GM23338 (cell line): Measurements from ENCODE around the gene SNAI1.

ENCODE experiments used
- CREB1 ChIP-seq: fragments of 250-450 bp; sonication (Bioruptor Pico); IDR thresholded peaks from 2 replicates; pipeline ENCODE4 v1.5.0; 2020; ENCODE audit warnings: low read depth, mild to moderate bottlenecking, moderate library complexity
- EZH2 ChIP-seq: fragments of 200-600 bp; sonication (generic); IDR thresholded peaks from one replicate; pipeline ENCODE4 v1.8.0; 2017; ENCODE audit warnings: antibody characterized with exemption, mild to moderate bottlenecking, low read depth; ENCODE audit not compliant: unreplicated experiment
- EZH2phosphoT487 ChIP-seq: fragments of 200-600 bp; sonication (generic); IDR thresholded peaks from one replicate; pipeline ENCODE4 v1.8.1; 2018; ENCODE audit warnings: antibody characterized with exemption; ENCODE audit not compliant: unreplicated experiment
- POLR2AphosphoS5 ChIP-seq: IDR thresholded peaks from 2 replicates; pipeline ENCODE4 v1.6.1; 2016; ENCODE audit warnings: antibody characterized with exemption, low read depth
- STAT1 ChIP-seq: IDR thresholded peaks from one replicate; pipeline ENCODE4 v1.6.1; 2016; ENCODE audit warnings: antibody characterized with exemption; ENCODE audit not compliant: unreplicated experiment
- TF ChIP-seq, protein P1 (sequence below), 2 experiments: fragments of 200-600 bp in 1 of 2; sonication (generic) in 1 of 2; conservative IDR thresholded peaks; 2 replicates each; pipeline versions ENCODE4 v1.5.1 to v1.6.1; 2016 to 2017; ENCODE audit warnings: antibody characterized with exemption in 2 of 2, low read depth in 2 of 2, mild to moderate bottlenecking in 2 of 2, moderate library complexity in 1 of 2
- TF ChIP-seq, protein P2 (sequence below): IDR thresholded peaks from one replicate; pipeline ENCODE4 v1.6.1; 2018; ENCODE audit warnings: antibody characterized with exemption; ENCODE audit not compliant: unreplicated experiment
- TF ChIP-seq, protein P3 (sequence below): IDR thresholded peaks from 2 replicates; pipeline ENCODE4 v1.6.1; 2016; ENCODE audit warnings: antibody characterized with exemption

DNA sequence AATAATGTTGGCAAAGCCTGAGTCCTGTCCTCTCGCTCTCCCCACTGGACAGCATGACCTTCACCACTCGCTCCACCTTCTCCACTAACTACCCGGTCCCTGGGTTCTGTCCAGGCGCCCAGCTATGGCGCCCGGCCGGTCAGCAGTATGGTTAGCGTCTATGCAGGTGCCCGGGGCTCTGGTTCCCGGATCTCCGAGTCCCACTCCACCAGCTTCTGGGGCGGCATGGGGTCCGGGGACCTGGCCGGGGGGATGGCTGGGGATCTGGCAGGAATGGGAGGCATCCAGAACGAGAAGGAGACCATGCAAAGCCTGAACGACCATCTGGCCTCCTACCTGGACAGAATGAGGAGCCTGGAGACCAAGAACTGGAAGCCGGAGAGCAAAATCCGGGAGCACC lies 26.1 kb upstream of the SNAI1 start:
- TF ChIP-seq, protein P1, sequence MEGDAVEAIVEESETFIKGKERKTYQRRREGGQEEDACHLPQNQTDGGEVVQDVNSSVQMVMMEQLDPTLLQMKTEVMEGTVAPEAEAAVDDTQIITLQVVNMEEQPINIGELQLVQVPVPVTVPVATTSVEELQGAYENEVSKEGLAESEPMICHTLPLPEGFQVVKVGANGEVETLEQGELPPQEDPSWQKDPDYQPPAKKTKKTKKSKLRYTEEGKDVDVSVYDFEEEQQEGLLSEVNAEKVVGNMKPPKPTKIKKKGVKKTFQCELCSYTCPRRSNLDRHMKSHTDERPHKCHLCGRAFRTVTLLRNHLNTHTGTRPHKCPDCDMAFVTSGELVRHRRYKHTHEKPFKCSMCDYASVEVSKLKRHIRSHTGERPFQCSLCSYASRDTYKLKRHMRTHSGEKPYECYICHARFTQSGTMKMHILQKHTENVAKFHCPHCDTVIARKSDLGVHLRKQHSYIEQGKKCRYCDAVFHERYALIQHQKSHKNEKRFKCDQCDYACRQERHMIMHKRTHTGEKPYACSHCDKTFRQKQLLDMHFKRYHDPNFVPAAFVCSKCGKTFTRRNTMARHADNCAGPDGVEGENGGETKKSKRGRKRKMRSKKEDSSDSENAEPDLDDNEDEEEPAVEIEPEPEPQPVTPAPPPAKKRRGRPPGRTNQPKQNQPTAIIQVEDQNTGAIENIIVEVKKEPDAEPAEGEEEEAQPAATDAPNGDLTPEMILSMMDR (conservative IDR thresholded peaks at IDR 0.05; ENCODE audit: low read depth in 2 of 2) = no peak
- TF ChIP-seq POLR2AphosphoS5 (no peak), EZH2 (no peak), CREB1 (CRISPR knock-in tag) (no peak), EZH2phosphoT487 (no peak), STAT1 (no peak)
- TF ChIP-seq, protein P2, sequence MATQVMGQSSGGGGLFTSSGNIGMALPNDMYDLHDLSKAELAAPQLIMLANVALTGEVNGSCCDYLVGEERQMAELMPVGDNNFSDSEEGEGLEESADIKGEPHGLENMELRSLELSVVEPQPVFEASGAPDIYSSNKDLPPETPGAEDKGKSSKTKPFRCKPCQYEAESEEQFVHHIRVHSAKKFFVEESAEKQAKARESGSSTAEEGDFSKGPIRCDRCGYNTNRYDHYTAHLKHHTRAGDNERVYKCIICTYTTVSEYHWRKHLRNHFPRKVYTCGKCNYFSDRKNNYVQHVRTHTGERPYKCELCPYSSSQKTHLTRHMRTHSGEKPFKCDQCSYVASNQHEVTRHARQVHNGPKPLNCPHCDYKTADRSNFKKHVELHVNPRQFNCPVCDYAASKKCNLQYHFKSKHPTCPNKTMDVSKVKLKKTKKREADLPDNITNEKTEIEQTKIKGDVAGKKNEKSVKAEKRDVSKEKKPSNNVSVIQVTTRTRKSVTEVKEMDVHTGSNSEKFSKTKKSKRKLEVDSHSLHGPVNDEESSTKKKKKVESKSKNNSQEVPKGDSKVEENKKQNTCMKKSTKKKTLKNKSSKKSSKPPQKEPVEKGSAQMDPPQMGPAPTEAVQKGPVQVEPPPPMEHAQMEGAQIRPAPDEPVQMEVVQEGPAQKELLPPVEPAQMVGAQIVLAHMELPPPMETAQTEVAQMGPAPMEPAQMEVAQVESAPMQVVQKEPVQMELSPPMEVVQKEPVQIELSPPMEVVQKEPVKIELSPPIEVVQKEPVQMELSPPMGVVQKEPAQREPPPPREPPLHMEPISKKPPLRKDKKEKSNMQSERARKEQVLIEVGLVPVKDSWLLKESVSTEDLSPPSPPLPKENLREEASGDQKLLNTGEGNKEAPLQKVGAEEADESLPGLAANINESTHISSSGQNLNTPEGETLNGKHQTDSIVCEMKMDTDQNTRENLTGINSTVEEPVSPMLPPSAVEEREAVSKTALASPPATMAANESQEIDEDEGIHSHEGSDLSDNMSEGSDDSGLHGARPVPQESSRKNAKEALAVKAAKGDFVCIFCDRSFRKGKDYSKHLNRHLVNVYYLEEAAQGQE = no peak
- TF ChIP-seq, protein P3, sequence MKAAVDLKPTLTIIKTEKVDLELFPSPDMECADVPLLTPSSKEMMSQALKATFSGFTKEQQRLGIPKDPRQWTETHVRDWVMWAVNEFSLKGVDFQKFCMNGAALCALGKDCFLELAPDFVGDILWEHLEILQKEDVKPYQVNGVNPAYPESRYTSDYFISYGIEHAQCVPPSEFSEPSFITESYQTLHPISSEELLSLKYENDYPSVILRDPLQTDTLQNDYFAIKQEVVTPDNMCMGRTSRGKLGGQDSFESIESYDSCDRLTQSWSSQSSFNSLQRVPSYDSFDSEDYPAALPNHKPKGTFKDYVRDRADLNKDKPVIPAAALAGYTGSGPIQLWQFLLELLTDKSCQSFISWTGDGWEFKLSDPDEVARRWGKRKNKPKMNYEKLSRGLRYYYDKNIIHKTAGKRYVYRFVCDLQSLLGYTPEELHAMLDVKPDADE = no peak
